Neural cell (in vitro differentiated cells): ENCODE measurements around the gene FRMD4B. TPM values are rescaled to one million over a fixed set of nuclear protein-coding genes. Genes with fewer than 3 reads are reported as not detected.

Experiments used
- H2AFZ ChIP-seq: fragments of 200-600, 300-800 bp; sonication (generic), shearing (Covaris generic); 2 replicates; pipeline ENCODE4 v1.6.0; 2014; ENCODE audit warnings: low read depth, mild to moderate bottlenecking, antibody characterized with exemption, low read length, moderate library complexity
- H3F3A ChIP-seq: fragments of 200-600 bp; shearing (Covaris generic); 2 replicates; pipeline ENCODE4 v1.6.1; 2016; ENCODE audit warnings: mild to moderate bottlenecking, moderate library complexity, mixed read lengths, antibody characterized with exemption, low read length; ENCODE audit not compliant: insufficient read depth, poor library complexity, severe bottlenecking
- H3K27ac ChIP-seq: fragments of 200-600, 300-800 bp; sonication (generic), shearing (Covaris generic); 2 replicates; pipeline ENCODE4 v1.5.1; 2014; ENCODE audit warnings: mild to moderate bottlenecking, low read length, moderate library complexity
- H3K27me3 ChIP-seq: fragments of 300-800, 200-600 bp; sonication (generic), shearing (Covaris generic); 2 replicates; pipeline ENCODE4 v1.6.0; 2014; ENCODE audit warnings: mild to moderate bottlenecking, low read depth, low read length, moderate library complexity; ENCODE audit not compliant: insufficient read depth
- H3K36me3 ChIP-seq: fragments of 300-800, 200-600 bp; sonication (generic), shearing (Covaris generic); 2 replicates; pipeline ENCODE4 v1.5.1; 2014; ENCODE audit warnings: mild to moderate bottlenecking, antibody characterized with exemption, low read length, moderate library complexity; ENCODE audit not compliant: insufficient read depth
- H3K4me2 ChIP-seq: fragments of 300-800, 200-600 bp; sonication (generic), shearing (Covaris generic); 2 replicates; pipeline ENCODE4 v1.6.0; 2014; ENCODE audit warnings: mild to moderate bottlenecking, low read length
- H3K4me3 ChIP-seq: fragments of 300-800, 200-600 bp; sonication (generic), shearing (Covaris generic); 2 replicates; pipeline ENCODE4 v1.5.1; 2014; ENCODE audit warnings: mild to moderate bottlenecking, low read length, moderate library complexity
- H3K79me2 ChIP-seq: fragments of 200-600 bp; shearing (Covaris generic); replicated peaks from 2 replicates; pipeline ENCODE4 v1.6.0; 2014; ENCODE audit warnings: mild to moderate bottlenecking, low read length, moderate library complexity; ENCODE audit not compliant: insufficient read depth
- H3K9ac ChIP-seq: fragments of 300-800, 200-600 bp; sonication (generic), shearing (Covaris generic); 2 replicates; pipeline ENCODE4 v1.6.1; 2016; ENCODE audit warnings: mild to moderate bottlenecking, low read length, mixed read lengths
- H3K9me2 ChIP-seq: fragments of 200-600 bp; shearing (Covaris generic); 2 replicates; pipeline ENCODE4 v1.6.1; 2016; ENCODE audit warnings: mild to moderate bottlenecking, low read length, mixed read lengths; ENCODE audit not compliant: insufficient read depth
- H3K9me3 ChIP-seq: fragments of 200-600, 300-800 bp; sonication (generic), shearing (Covaris generic); 2 replicates; pipeline ENCODE4 v1.6.1; 2016; ENCODE audit warnings: mild to moderate bottlenecking, mixed run types, low read length, moderate library complexity, mixed read lengths
- H4K20me1 ChIP-seq: fragments of 200-600 bp; shearing (Covaris generic); 2 replicates; pipeline ENCODE4 v1.6.1; 2016; ENCODE audit warnings: mild to moderate bottlenecking, mixed run types; ENCODE audit not compliant: insufficient read depth
- CTCF ChIP-seq: fragments of 450-650 bp; IDR thresholded peaks from 2 replicates; pipeline ENCODE4 v1.5.1; 2014; ENCODE audit warnings: antibody characterized with exemption, mild to moderate bottlenecking, moderate library complexity; ENCODE audit not compliant: poor library complexity, severe bottlenecking
- EP300 ChIP-seq: fragments of 450-650 bp; conservative IDR thresholded peaks from 2 replicates; pipeline ENCODE4 v1.6.1; 2014; ENCODE audit warnings: antibody characterized with exemption, mild to moderate bottlenecking, moderate library complexity; ENCODE audit not compliant: poor library complexity, severe bottlenecking
- EZH2 ChIP-seq: fragments of 200-600, 300-800 bp; shearing (Covaris generic), sonication (generic); IDR thresholded peaks from 2 replicates; pipeline ENCODE4 v1.6.1; 2014; ENCODE audit warnings: antibody characterized with exemption, low read length, borderline replicate concordance, mild to moderate bottlenecking; ENCODE audit not compliant: insufficient read depth, poor library complexity, severe bottlenecking
- MXI1 ChIP-seq: fragments of 450-650 bp; conservative IDR thresholded peaks from 2 replicates; pipeline ENCODE4 v1.6.1; 2014; ENCODE audit warnings: antibody characterized with exemption, mild to moderate bottlenecking; ENCODE audit not compliant: poor library complexity, severe bottlenecking
- POLR2AphosphoS5 ChIP-seq: IDR thresholded peaks from 2 replicates; pipeline ENCODE4 v1.6.1; 2012
- RAD21 ChIP-seq: fragments of 450-650 bp; conservative IDR thresholded peaks from 2 replicates; pipeline ENCODE4 v1.6.1; 2014; ENCODE audit warnings: antibody characterized with exemption, mild to moderate bottlenecking, moderate library complexity
- SMC3 ChIP-seq: fragments of 450-650 bp; conservative IDR thresholded peaks from 2 replicates; pipeline ENCODE4 v1.6.1; 2014; ENCODE audit warnings: antibody characterized with exemption, mild to moderate bottlenecking, moderate library complexity; ENCODE audit not compliant: poor library complexity
- TAF1 ChIP-seq: IDR thresholded peaks from 2 replicates; pipeline ENCODE4 v1.6.1; 2012; ENCODE audit warnings: low read depth
- polyA plus RNA-seq: library from polyadenylated mRNA; depleted of rRNA; stranded (reverse); fragments of >200 nt; gene quantifications from 2 replicates; pipeline ENCODE4 v1.2.3, GENCODE V29; 2014
- TF ChIP-seq, protein P1 (sequence below): IDR thresholded peaks from 2 replicates; pipeline ENCODE4 v1.6.1; 2012; ENCODE audit warnings: borderline replicate concordance

The FRMD4B gene
- polyA plus RNA-seq, 1 donor from 2014 or later: 6.2 TPM

DNA sequence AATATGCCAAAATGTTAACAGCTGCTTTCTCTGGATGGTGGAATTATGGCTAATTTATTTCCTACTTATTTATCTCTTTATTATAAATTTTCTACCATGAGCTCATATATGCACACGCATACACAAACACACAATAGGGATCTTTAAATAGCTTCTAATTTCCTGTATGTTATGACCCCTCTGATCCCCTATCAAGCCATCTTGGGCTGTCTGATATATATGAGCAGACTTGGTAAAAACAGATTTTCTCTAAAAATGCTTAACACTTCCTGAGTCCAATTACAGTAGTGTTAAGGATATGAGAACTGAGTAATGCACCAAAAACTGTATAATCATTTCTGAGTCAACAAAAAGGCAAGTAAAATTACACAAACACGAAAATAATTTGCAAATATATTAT lies 211.4 kb downstream of the FRMD4B start (continued):
- no peak for TF ChIP-seq SMC3

- no peaks in the 10 kb centered on the region for H3K79me2 ChIP-seq
- no peaks in the 10 kb centered on the region for H3K27me3 ChIP-seq
- H3K4me3 ChIP-seq: no peak overlapping the region
- H3F3A ChIP-seq: no peaks in the 10 kb centered on the region
- no peak overlapping the region for H3K27ac ChIP-seq
- no peak overlapping the region for H3K4me2 ChIP-seq
- no peaks in the 10 kb centered on the region for H4K20me1 ChIP-seq
- TF ChIP-seq POLR2AphosphoS5 (no peak), RAD21 (no peak), CTCF (no peak), MXI1 (no peak), SMC3 (no peak), EP300 (no peak), TAF1 (no peak), EZH2 (no peak)
- TF ChIP-seq, protein P1, sequence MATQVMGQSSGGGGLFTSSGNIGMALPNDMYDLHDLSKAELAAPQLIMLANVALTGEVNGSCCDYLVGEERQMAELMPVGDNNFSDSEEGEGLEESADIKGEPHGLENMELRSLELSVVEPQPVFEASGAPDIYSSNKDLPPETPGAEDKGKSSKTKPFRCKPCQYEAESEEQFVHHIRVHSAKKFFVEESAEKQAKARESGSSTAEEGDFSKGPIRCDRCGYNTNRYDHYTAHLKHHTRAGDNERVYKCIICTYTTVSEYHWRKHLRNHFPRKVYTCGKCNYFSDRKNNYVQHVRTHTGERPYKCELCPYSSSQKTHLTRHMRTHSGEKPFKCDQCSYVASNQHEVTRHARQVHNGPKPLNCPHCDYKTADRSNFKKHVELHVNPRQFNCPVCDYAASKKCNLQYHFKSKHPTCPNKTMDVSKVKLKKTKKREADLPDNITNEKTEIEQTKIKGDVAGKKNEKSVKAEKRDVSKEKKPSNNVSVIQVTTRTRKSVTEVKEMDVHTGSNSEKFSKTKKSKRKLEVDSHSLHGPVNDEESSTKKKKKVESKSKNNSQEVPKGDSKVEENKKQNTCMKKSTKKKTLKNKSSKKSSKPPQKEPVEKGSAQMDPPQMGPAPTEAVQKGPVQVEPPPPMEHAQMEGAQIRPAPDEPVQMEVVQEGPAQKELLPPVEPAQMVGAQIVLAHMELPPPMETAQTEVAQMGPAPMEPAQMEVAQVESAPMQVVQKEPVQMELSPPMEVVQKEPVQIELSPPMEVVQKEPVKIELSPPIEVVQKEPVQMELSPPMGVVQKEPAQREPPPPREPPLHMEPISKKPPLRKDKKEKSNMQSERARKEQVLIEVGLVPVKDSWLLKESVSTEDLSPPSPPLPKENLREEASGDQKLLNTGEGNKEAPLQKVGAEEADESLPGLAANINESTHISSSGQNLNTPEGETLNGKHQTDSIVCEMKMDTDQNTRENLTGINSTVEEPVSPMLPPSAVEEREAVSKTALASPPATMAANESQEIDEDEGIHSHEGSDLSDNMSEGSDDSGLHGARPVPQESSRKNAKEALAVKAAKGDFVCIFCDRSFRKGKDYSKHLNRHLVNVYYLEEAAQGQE: no peak
- no peaks in the 10 kb centered on the region for H3K36me3 ChIP-seq
- H3K9me2 ChIP-seq: no peaks in the 10 kb centered on the region
- no peaks in the 10 kb centered on the region for H3K9me3 ChIP-seq
- H3K9ac ChIP-seq: no peak overlapping the region
- no peak overlapping the region for H2AFZ ChIP-seq
These were observed 213.8 kb downstream of the FRMD4B start for GRCh38 chr3:69172058-69172457.

DNA sequence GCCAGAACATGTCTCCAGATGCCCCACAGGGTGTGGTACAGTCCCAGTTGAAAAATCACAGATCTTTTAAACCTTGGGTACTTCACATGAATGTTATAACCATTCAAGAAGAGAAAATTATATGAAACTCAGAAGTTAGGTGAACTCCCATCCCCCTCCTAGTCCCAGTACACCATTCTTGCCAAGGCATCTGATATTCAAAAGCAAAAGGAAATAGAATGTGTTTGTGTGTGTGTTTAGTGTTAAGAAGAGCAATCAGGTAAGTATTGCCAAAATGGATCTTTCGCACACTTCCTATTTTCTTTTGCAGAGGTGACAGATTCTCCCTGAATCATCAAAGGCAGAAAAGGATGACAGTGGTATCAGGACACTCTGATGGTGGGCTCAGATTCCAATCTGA lies 219.4 kb downstream of the FRMD4B start:
- Histone ChIP-seq H3K9ac (no peak overlapping the region), H4K20me1 (no peaks in the 10 kb centered on the region), H2AFZ (no peak overlapping the region), H3K27me3 (no peaks in the 10 kb centered on the region), H3F3A (no peaks in the 10 kb centered on the region), H3K36me3 (no peaks in the 10 kb centered on the region), H3K79me2 (no peaks in the 10 kb centered on the region), H3K4me2 (no peak overlapping the region), H3K4me3 (no peak overlapping the region), H3K9me2 (no peaks in the 10 kb centered on the region), H3K27ac (no peak overlapping the region), H3K9me3 (no peaks in the 10 kb centered on the region)
- TF ChIP-seq MXI1: no peak
